Endothelial cell of umbilical vein (primary cell): ENCODE data around the gene CUL2. TPM values are rescaled to one million over a fixed set of nuclear protein-coding genes. Genes with fewer than 3 reads are reported as not detected.
"Not testable (repeated sequence)": the region's sequence is repeated elsewhere in the genome, so short reads cannot be mapped to it uniquely, and the experiment has no call there.

Experiments used
- BruUV-seq: library from RNA; stranded (reverse); fragments of 400-500 nt; replicated peaks from 2 replicates; lab custom pipeline; 2021; lab: Mats Ljungman, UMichigan
- CTCF ChIA-PET: fragments of 300-600, 350-600 bp; sonication (Branson Sonifier 250); formaldehyde crosslinking; loops from one replicate; lab custom pipeline; 2021; ENCODE audit warnings: antibody characterized with exemption, inconsistent platforms; lab: Charles Lee
- POLR2A ChIA-PET: fragments of 300-600, 350-600 bp; sonication (Branson Sonifier 250); formaldehyde crosslinking; loops from one replicate; lab custom pipeline; 2021; ENCODE audit warnings: antibody characterized with exemption, inconsistent platforms; lab: Charles Lee
- DNase-seq: peaks from one replicate; pipeline ENCODE4 v3.0.0-alpha.2; 2011; ENCODE audit warnings: low read depth, low spot score
- FAIRE-seq: peaks from 2 replicates; lab custom pipeline; 2011; peaks lifted over from hg19 to GRCh38; lab: Jason Lieb, UNC
- H2AFZ ChIP-seq: 2 replicates; pipeline ENCODE4 v1.6.0; 2012; ENCODE audit warnings: low read depth, low read length, control low read depth, inconsistent platforms
- H3K27ac ChIP-seq: 2 replicates; pipeline ENCODE4 v1.5.1; 2011; ENCODE audit warnings: low read depth, mild to moderate bottlenecking, control low read depth, low read length, moderate library complexity; ENCODE audit not compliant: insufficient read depth
- H3K27me3 ChIP-seq, 2 experiments: 2 replicates each; pipeline versions ENCODE4 v1.6.0 to v1.6.1; 2011; ENCODE audit warnings: low read length in 2 of 2, mixed read lengths in 1 of 2; ENCODE audit not compliant: control insufficient read depth in 2 of 2, insufficient read depth in 2 of 2
- H3K36me3 ChIP-seq, 2 experiments: 2 replicates in 1 of 2; 3 replicates in 1 of 2; pipeline ENCODE4 v1.5.1; 2011; ENCODE audit warnings: low read length in 2 of 2, mild to moderate bottlenecking in 1 of 2, moderate library complexity in 1 of 2; ENCODE audit not compliant: control insufficient read depth in 2 of 2, insufficient read depth in 2 of 2; ENCODE audit errors: extremely low read depth in 1 of 2
- H3K4me1 ChIP-seq: 3 replicates; pipeline ENCODE4 v1.5.1; 2011; ENCODE audit warnings: mild to moderate bottlenecking, low read length; ENCODE audit not compliant: control insufficient read depth, insufficient read depth; ENCODE audit errors: extremely low read depth
- H3K4me2 ChIP-seq: 2 replicates; pipeline ENCODE4 v1.6.1; 2011; ENCODE audit warnings: low read length, control low read depth, mixed read lengths; ENCODE audit not compliant: insufficient read depth
- H3K4me3 ChIP-seq, 3 experiments: fragments of 200-600 bp in 1 of 3; sonication (generic), shearing (Covaris generic) in 1 of 3; replicated peaks in 1 of 3; 2 replicates each; pipeline ENCODE4 v1.5.1; 2011 to 2016; ENCODE audit warnings: control low read depth in 3 of 3, low read length in 3 of 3, mild to moderate bottlenecking in 2 of 3, inconsistent platforms in 1 of 3, low read depth in 1 of 3, moderate library complexity in 1 of 3; ENCODE audit not compliant: insufficient read depth in 1 of 3
- H3K79me2 ChIP-seq: 2 replicates; pipeline ENCODE4 v1.6.0; 2012; ENCODE audit warnings: low read length, inconsistent platforms; ENCODE audit not compliant: control insufficient read depth, insufficient read depth
- H3K9ac ChIP-seq: replicated peaks from 2 replicates; pipeline ENCODE3; 2011; ENCODE audit warnings: low read length, control low read depth; ENCODE audit not compliant: insufficient read depth; ENCODE audit errors: extremely low read depth
- H3K9me1 ChIP-seq: replicated peaks from 3 replicates; pipeline ENCODE4 v1.6.0; 2011; ENCODE audit warnings: mild to moderate bottlenecking, low read length; ENCODE audit not compliant: control insufficient read depth, insufficient read depth; ENCODE audit errors: extremely low read depth
- H3K9me3 ChIP-seq: replicated peaks from 2 replicates; pipeline ENCODE4 v1.5.1; 2012; ENCODE audit warnings: low read length, inconsistent platforms; ENCODE audit not compliant: control insufficient read depth, insufficient read depth
- H4K20me1 ChIP-seq: replicated peaks from 2 replicates; pipeline ENCODE3; 2011; ENCODE audit warnings: mild to moderate bottlenecking, low read length; ENCODE audit not compliant: control insufficient read depth, insufficient read depth; ENCODE audit errors: extremely low read depth
- CTCF ChIP-seq, 2 donors: IDR thresholded peaks; 1 replicate in 1 of 2; 2 replicates in 1 of 2; pipeline ENCODE4 v1.5.1; 2011; ENCODE audit warnings: low read length in 2 of 2, mild to moderate bottlenecking in 2 of 2, moderate library complexity in 2 of 2, control low read depth in 1 of 2, inconsistent platforms in 1 of 2, low read depth in 1 of 2; ENCODE audit not compliant: insufficient read depth in 1 of 2; ENCODE audit errors: extremely low read depth in 1 of 2
- EZH2 ChIP-seq: IDR thresholded peaks from 2 replicates; pipeline ENCODE4 v1.6.1; 2012; ENCODE audit warnings: borderline replicate concordance, low read depth, mild to moderate bottlenecking, moderate library complexity, low read length, inconsistent platforms; ENCODE audit not compliant: severe bottlenecking
- FOS ChIP-seq: IDR thresholded peaks from 2 replicates; pipeline ENCODE4 v1.6.1; 2011; ENCODE audit warnings: mild to moderate bottlenecking, low read length, moderate library complexity, borderline replicate concordance; ENCODE audit not compliant: insufficient read depth
- GATA2 ChIP-seq: IDR thresholded peaks from 2 replicates; pipeline ENCODE4 v1.7.0; 2011; ENCODE audit warnings: low read depth, mild to moderate bottlenecking, moderate library complexity, mixed read lengths, low read length; ENCODE audit not compliant: insufficient read length, insufficient read depth
- JUN ChIP-seq: IDR thresholded peaks from 2 replicates; pipeline ENCODE4 v1.6.1; 2011; ENCODE audit warnings: borderline replicate concordance, low read depth; ENCODE audit not compliant: insufficient read length, insufficient read depth
- MAX ChIP-seq: IDR thresholded peaks from 2 replicates; pipeline ENCODE4 v1.6.1; 2011; ENCODE audit not compliant: insufficient read depth, insufficient read length
- MYC ChIP-seq: IDR thresholded peaks from one replicate; pipeline ENCODE4 v1.6.1; 2011; ENCODE audit warnings: mild to moderate bottlenecking, low read depth, low read length
- POLR2A ChIP-seq: IDR thresholded peaks from 2 replicates; pipeline ENCODE4 v1.6.1; 2012; ENCODE audit warnings: low read depth, mild to moderate bottlenecking, control low read depth, low read length
- POLR2AphosphoS5 ChIP-seq: IDR thresholded peaks from 2 replicates; pipeline ENCODE4 v1.6.1; 2012; ENCODE audit warnings: low read depth, mild to moderate bottlenecking, control low read depth, low read length, moderate library complexity; ENCODE audit not compliant: insufficient read depth
- dilution Hi-C: fragments of 300-500 bp; cut with MboI; formaldehyde crosslinking; loops from one replicate; pipeline ENCODE4 v1.15.0; 2019; ENCODE audit warnings: low sequenced_read_pairs; ENCODE audit not compliant: extremely low pct_ligation_motif_present
- intact Hi-C: fragments of 100-400 bp; cut with micrococcal nuclease; formaldehyde crosslinking; loops from one replicate; pipeline ENCODE4 v1.10.0; 2022
- polyA plus RNA-seq, 4 experiments: library from polyadenylated mRNA; depleted of rRNA in 3 of 4; stranded (reverse) in 3 of 4; unstranded in 1 of 4; fragments of >200 nt; gene quantifications; 2 replicates each; pipeline versions ENCODE4 v1.2.1 to v1.2.3, GENCODE V29; 2011 to 2012; ENCODE audit warnings: missing spikeins in 1 of 4
- total RNA-seq: library from RNA; stranded (reverse); gene quantifications from 2 replicates; pipeline ENCODE4 v1.2.3, GENCODE V29; 2021

Gene CUL2
- total and polyA plus RNA-seq, 2 donors (not counting 3 experiments of a cell fraction or from before 2014, with no cell fraction given) = 11.6 to 45.3 TPM

DNA sequence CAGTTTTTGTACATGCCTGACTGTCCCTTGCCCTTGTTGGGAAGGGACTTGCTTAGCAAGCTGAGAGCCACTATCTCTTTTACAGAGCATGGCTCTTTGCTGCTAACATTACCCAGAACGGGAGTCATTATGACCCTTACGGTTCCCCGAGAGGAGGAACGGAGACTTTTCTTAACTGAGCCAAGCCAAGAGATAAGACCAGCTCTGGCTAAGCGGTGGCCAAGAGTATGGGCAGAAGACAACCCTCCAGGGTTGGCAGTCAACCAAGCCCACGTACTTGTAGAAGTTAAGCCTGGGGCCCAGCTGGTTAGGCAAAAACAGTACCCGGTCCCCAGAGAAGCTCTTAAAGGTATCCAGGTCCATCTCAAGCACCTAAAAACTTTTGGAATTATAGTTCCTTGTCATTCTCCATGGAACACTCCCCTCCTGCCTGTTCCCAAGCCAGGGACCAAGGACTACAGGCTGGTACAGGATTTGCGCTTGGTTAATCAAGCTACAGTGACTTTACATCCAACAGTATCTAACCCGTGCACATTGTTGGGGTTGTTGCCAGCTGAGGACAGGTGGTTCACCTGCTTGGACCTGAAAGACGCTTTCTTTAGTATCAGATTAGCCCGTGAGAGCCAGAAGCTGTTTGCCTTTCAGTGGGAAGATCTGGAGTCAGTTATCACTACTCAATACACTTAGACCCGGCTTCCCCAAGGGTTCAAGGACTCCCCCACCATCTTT is 118.4 kb downstream of the CUL2 start:
- intact Hi-C loops, dilution Hi-C loops, H3K36me3 ChIP-seq, CTCF ChIA-PET, H4K20me1 ChIP-seq, H3K27ac ChIP-seq, H3K4me3 ChIP-seq, DNase-seq, H3K9ac ChIP-seq, H3K9me1 ChIP-seq, H3K79me2 ChIP-seq, H3K4me2 ChIP-seq, H3K4me1 ChIP-seq, BruUV-seq, H2AFZ ChIP-seq, H3K27me3 ChIP-seq, H3K9me3 ChIP-seq, FAIRE-seq: not testable (repeated sequence)
- POLR2A ChIA-PET = interaction anchor here (0.6 kb wide), 1 partner anchor 62 kb away, joined by 8 read pairs; no protein-coding TSS in a partner anchor

GRCh38 chr10:34969171-34969570 is 121.0 kb downstream of the CUL2 start:
- Histone ChIP-seq H3K36me3 (no peaks in the 10 kb centered on the region), H3K4me1 (no peaks in the 10 kb centered on the region), H3K9me1 (no peaks in the 10 kb centered on the region), H3K27ac (no peak overlapping the region), H2AFZ (no peak overlapping the region), H3K9ac (no peak overlapping the region), H4K20me1 (no peaks in the 10 kb centered on the region), H3K9me3 (no peaks in the 10 kb centered on the region), H3K4me3 (no peak overlapping the region), H3K79me2 (no peaks in the 10 kb centered on the region), H3K27me3 (no peaks in the 10 kb centered on the region), H3K4me2 (no peak overlapping the region)
- DNase-seq = no peak
- intact Hi-C loops (no loop called here), dilution Hi-C loops (no loop called here)
- no peak for FAIRE-seq
- CTCF ChIA-PET = no interaction called here
- BruUV-seq = no TSS peak
- POLR2A ChIA-PET = no interaction called here
- no peak for TF ChIP-seq FOS
- no peak for TF ChIP-seq JUN
- TF ChIP-seq GATA2 = no peak
- no peak for TF ChIP-seq CTCF (IDR thresholded peaks at IDR 0.05; ENCODE audit: extremely low read depth in 1 of 2, insufficient read depth in 1 of 2, low read depth in 1 of 2, low read length in 2 of 2)
- no peak for TF ChIP-seq POLR2A
- TF ChIP-seq MYC = no peak
- TF ChIP-seq POLR2AphosphoS5 = no peak
- no peak for TF ChIP-seq MAX
- TF ChIP-seq EZH2 = no peak
